Measurements from ENCODE around the gene SLC25A2. TPM values are rescaled to one million over a fixed set of nuclear protein-coding genes. Genes with fewer than 3 reads are reported as not detected.

Gene SLC25A2
- total RNA-seq, 1 experiment from 2014 or later: 0.42 TPM

- RAD21 ChIA-PET (ENCODE audit: low non-redundant PET in 1 of 2, low total read pairs in 2 of 2, uncharacterized antibody in 2 of 2, unreplicated experiment in 2 of 2): no interaction called here
- no peaks in the 10 kb centered on the region for H3K36me3 ChIP-seq (ENCODE audit: control insufficient read depth in 1 of 2, insufficient read depth in 2 of 2, low read length in 2 of 2)
- POLR2A ChIA-PET: no interaction called here
- H3K9me2 ChIP-seq (ENCODE audit: insufficient read depth): no peaks in the 10 kb centered on the region
- no peaks in the 10 kb centered on the region for H3K4me1 ChIP-seq (ENCODE audit: control insufficient read depth in 1 of 2, insufficient read depth in 2 of 2, low read length in 2 of 2)
- H4K20me1 ChIP-seq (ENCODE audit: insufficient read depth): no peaks in the 10 kb centered on the region
- H3K27ac ChIP-seq (ENCODE audit: low read depth, low read length): no peak overlapping the region
- no peaks in the 10 kb centered on the region for H3K27me3 ChIP-seq (ENCODE audit: insufficient read depth, low read length)
- no peak overlapping the region for H2AFZ ChIP-seq (ENCODE audit: low read depth, low read length, poor library complexity, severe bottlenecking)
- H3K9me3 ChIP-seq (ENCODE audit: control insufficient read depth in 1 of 2, insufficient read depth in 1 of 2, low read depth in 1 of 2, low read length in 2 of 2): peaks cover 4% of the 10 kb centered on the region in 2 experiments; a peak in 2 of 4 replicates
- H3K4me3 ChIP-seq (replicated peaks in 1 of 2; ENCODE audit: low read depth in 1 of 2, low read length in 2 of 2): no peak overlapping the region
- BruUV-seq (replicated peaks): no TSS peak
- intact Hi-C loops (cut with micrococcal nuclease): no loop called here
- CTCF ChIA-PET: no interaction called here
- TF ChIP-seq FOSL1 (IDR thresholded peaks at IDR 0.05; ENCODE audit: low read depth) (no peak), ZNF274 (IDR thresholded peaks at IDR 0.05; ENCODE audit: low read depth, low read length) (no peak), EGR1 (IDR thresholded peaks at IDR 0.05; ENCODE audit: low read depth) (no peak), POLR2AphosphoS5 (IDR thresholded peaks at IDR 0.05; ENCODE audit: low read depth, low read length) (no peak), CTCF (IDR thresholded peaks at IDR 0.05 in 2 of 3, conservative IDR thresholded peaks at IDR 0.05 in 1 of 3; ENCODE audit: borderline replicate concordance in 1 of 3, insufficient read depth in 1 of 3, low read depth in 2 of 3, low read length in 2 of 3) (no peak), JUND (IDR thresholded peaks at IDR 0.05) (no peak), SP1 (IDR thresholded peaks at IDR 0.05; ENCODE audit: low read depth) (no peak), REST (IDR thresholded peaks at IDR 0.05; ENCODE audit: low read depth) (no peak), RAD21 (IDR thresholded peaks at IDR 0.05; ENCODE audit: low read depth) (no peak), SRF (IDR thresholded peaks at IDR 0.05; ENCODE audit: low read depth) (no peak), ELF1 (IDR thresholded peaks at IDR 0.05; ENCODE audit: borderline replicate concordance, low read depth) (no peak), EZH2 (IDR thresholded peaks at IDR 0.05) (no peak), POLR2A (IDR thresholded peaks at IDR 0.05; ENCODE audit: borderline replicate concordance, extremely low read depth, insufficient read depth, insufficient read length) (no peak), EZH2phosphoT487 (IDR thresholded peaks at IDR 0.05; ENCODE audit: borderline replicate concordance) (no peak), ZBTB33 (IDR thresholded peaks at IDR 0.05; ENCODE audit: extremely low read depth, insufficient replicate concordance, low read length) (no peak), YY1 (IDR thresholded peaks at IDR 0.05; ENCODE audit: extremely low read depth, insufficient replicate concordance, low read depth, low read length) (no peak), CEBPB (IDR thresholded peaks at IDR 0.05; ENCODE audit: low read depth) (no peak), ATF3 (IDR thresholded peaks at IDR 0.05) (no peak), MAX (IDR thresholded peaks at IDR 0.05) (no peak), CBX3 (IDR thresholded peaks at IDR 0.05; ENCODE audit: low read depth) (no peak)
- H3K9ac ChIP-seq (ENCODE audit: low read length): no peak overlapping the region
- H3K79me2 ChIP-seq (ENCODE audit: insufficient read depth, low read length): no peaks in the 10 kb centered on the region
- H3K4me2 ChIP-seq (ENCODE audit: low read length): no peak overlapping the region
- DNase-seq (ENCODE audit: low read depth, low spot score) (no peak), ATAC-seq (no peak)
These were observed 38.9 kb upstream of the SLC25A2 start for GRCh38 chr5:141342773-141343172.
